Measurements from ENCODE around the gene ACOT11.

ACOT11 gene

DNA sequence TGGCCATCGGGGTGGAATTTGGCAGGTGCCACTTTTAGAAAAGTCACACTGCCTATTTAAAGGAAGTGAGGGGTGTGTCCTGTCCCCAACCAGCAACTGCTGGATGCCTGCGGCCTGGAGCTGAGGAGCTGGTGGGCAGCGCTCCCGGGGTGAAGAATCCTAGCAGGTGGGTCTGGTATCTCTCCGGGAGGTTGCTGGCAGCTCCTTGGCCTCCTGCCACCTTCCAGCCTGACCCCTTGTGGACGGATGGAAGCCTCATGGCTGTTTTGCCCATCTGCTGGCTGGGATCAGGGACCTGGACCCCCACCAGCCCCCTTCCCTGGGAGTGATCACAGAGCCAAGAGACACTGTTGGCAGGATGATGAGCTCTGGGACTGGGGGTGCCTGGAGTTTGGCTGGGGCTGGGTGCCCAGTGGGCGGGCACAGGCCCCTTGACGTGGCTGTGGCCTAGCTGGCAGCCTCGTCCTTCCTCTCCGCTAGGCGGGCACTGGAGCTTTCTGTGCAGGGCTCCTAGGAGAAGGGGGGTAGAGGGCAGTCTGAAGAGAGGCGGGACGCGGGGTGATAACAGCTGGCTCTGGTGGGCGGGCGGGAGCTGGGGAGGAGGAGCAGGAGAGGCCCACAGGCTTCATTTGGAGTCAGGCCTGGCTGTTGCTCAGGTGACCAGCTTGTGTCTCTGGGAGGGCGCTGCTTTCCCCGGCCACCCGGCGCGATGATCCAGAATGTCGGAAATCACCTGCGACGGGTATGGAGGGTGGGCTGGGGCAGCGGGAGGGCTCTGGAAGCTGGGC is at the start of gene ACOT11:
Gene ACOT11 (plus strand): TSS at position 628 of the 788 bp plus-strand sequence. CDS start 82 bp downstream, at position 710.
- no peak for DNase-seq
- H3K4me3 ChIP-seq (ENCODE audit: low read depth, low read length) = no peak within 1 kb of the TSS
- H3K36me3 ChIP-seq (replicated peaks) = no peaks in the 10 kb centered on the region
- TF ChIP-seq, protein P1, sequence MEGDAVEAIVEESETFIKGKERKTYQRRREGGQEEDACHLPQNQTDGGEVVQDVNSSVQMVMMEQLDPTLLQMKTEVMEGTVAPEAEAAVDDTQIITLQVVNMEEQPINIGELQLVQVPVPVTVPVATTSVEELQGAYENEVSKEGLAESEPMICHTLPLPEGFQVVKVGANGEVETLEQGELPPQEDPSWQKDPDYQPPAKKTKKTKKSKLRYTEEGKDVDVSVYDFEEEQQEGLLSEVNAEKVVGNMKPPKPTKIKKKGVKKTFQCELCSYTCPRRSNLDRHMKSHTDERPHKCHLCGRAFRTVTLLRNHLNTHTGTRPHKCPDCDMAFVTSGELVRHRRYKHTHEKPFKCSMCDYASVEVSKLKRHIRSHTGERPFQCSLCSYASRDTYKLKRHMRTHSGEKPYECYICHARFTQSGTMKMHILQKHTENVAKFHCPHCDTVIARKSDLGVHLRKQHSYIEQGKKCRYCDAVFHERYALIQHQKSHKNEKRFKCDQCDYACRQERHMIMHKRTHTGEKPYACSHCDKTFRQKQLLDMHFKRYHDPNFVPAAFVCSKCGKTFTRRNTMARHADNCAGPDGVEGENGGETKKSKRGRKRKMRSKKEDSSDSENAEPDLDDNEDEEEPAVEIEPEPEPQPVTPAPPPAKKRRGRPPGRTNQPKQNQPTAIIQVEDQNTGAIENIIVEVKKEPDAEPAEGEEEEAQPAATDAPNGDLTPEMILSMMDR (IDR thresholded peaks at IDR 0.05; ENCODE audit: low read depth, low read length, missing control alignments) = peak; percentile 56
- no peak within 1 kb of the TSS for H3K27ac ChIP-seq
- in situ Hi-C loops (cut with HindIII; ENCODE audit: low pct_ligation_motif_present, low sequenced_read_pairs) = no loop called here
- no peaks in the 10 kb centered on the region for H3K27me3 ChIP-seq (replicated peaks)

DNA sequence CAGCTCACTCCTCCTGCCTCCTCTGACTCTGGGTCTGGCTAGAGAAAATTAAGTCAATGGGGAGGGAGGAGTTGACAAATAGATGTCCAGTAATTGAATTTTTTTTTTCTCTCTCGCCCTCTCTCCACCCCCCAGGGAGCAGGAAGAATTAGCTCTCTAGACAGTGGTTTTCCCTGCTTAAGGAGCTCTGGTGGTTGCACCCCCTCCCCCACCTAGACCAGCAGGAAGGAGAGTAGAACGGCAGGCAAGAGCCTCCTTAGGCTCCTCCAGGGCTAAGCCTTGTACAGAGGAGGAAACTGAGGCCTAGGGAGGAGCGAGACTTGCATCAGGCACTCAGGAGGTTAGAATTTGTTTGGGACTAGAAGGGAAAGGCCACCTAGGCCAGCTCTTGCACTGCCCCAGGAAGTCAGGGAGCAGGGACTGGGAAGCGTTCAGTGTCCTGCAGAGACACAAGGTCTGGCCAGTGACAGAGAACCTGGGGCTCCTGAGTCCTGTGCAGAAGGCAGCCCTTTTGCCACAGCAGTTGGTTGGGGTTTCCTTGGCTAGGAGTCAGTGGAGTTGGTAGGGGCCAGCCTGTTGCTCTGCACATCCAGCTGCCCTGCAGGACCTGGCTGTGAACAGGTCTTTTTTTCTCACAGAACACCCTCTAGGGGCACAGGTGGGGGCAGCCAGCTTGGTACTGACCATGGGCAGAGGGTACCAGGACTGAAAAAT is 49.5 kb upstream of the ACOT11 start:
- H3K36me3 ChIP-seq (replicated peaks) = no peaks in the 10 kb centered on the region
- DNase-seq = no peak
- H3K4me3 ChIP-seq (ENCODE audit: low read depth, low read length) = no peak overlapping the region
- no peak overlapping the region for H3K27ac ChIP-seq
- peaks cover 21% of the 10 kb centered on the region for H3K27me3 ChIP-seq (replicated peaks)
- in situ Hi-C loops (cut with HindIII; ENCODE audit: low pct_ligation_motif_present, low sequenced_read_pairs) = loop anchor here (25.0 kb wide), 1 partner anchor 211 kb away; no protein-coding TSS in a partner anchor
- TF ChIP-seq, protein P1 (IDR thresholded peaks at IDR 0.05; ENCODE audit: low read depth, low read length, missing control alignments) = peak; percentile 1

DNA sequence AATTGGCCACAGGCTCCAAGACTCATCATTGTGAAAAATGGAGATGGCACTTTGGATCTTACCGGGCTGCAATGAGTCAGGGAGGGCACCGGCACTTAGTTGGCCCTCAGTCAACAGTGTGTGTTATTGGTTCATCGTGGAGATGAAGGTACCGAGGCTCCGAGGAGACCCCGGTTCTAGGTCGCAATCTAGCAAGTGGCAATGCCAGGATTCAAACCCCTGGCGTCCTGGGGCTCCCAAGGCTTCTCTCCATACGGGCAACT is 49.0 kb upstream of the ACOT11 start:
- no peak for DNase-seq
- TF ChIP-seq, protein P1 (IDR thresholded peaks at IDR 0.05; ENCODE audit: low read depth, low read length, missing control alignments) = no peak
- Histone ChIP-seq H3K4me3 (ENCODE audit: low read depth, low read length) (peak overlapping the region; percentile 32), H3K27ac (no peak overlapping the region), H3K36me3 (replicated peaks) (no peaks in the 10 kb centered on the region), H3K27me3 (replicated peaks) (peaks cover 21% of the 10 kb centered on the region)
- in situ Hi-C loops (cut with HindIII; ENCODE audit: low pct_ligation_motif_present, low sequenced_read_pairs) = loop anchor here (25.0 kb wide), 1 partner anchor 212 kb away; no protein-coding TSS in a partner anchor

DNA sequence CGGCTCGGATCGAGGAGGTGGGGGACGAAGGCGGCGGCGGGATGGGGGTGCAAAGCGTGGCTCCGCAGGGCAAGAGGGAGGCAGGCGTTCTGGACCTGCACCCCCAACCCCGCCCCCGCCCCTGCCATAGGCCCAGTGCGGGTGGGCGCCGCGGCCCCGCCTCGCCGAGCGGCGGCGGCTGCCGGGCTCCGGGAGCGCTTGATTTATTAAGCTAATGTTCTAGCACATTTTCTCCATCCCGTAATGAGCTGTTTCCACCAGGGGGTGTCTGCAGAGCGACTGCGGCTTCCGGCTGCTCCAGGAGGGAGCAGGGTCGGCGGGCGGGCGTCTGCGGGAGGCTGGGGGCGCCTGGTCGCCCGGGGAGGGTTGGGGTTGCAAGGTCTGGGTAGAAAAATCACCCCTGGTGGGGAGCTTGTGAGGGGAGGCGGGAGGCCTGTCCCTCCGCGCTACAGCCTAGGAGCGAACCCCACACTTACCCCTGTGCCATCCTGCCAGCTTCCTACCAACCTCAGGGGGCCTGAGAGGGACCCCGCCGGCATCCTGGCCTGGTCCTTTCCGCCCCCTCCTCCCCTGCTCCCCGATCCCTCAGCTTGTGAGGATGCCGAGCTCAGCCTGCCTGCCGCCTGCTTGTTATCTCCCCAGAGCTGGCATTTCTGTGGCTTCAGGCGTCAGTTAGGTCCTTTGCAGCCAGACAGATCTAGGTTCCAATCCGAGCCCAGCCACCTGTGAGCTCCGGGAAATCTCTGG is 48.5 kb upstream of the ACOT11 start:
- TF ChIP-seq, protein P1 (IDR thresholded peaks at IDR 0.05; ENCODE audit: low read depth, low read length, missing control alignments) = peak; percentile 57
- no peaks in the 10 kb centered on the region for H3K36me3 ChIP-seq (replicated peaks)
- peak; percentile 17 for DNase-seq
- H3K27me3 ChIP-seq (replicated peaks) = peaks cover 21% of the 10 kb centered on the region
- H3K27ac ChIP-seq = no peak overlapping the region
- in situ Hi-C loops (cut with HindIII; ENCODE audit: low pct_ligation_motif_present, low sequenced_read_pairs) = loop anchor here (25.0 kb wide), 1 partner anchor 212 kb away; no protein-coding TSS in a partner anchor
- peak overlapping the region; percentile 32 for H3K4me3 ChIP-seq (ENCODE audit: low read depth, low read length)

DNA sequence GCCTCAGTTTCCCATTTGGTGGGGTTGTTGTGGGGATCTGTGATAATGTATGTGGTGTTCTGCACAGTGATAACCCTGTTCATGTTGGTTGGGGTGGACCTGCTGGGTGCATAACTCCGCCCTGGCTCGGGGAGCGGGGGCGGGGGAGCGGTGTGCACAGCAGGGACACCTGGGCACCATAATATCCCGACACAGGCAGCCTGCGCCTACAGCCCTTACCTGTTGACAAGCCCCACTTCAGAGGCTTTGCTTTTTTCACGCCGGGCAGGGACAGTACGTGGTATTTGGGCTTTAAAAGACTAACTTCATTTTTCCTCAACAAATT is 48.0 kb upstream of the ACOT11 start:
- Histone ChIP-seq H3K36me3 (replicated peaks) (no peaks in the 10 kb centered on the region), H3K27ac (no peak overlapping the region), H3K27me3 (replicated peaks) (peaks cover 21% of the 10 kb centered on the region), H3K4me3 (ENCODE audit: low read depth, low read length) (no peak overlapping the region)
- in situ Hi-C loops (cut with HindIII; ENCODE audit: low pct_ligation_motif_present, low sequenced_read_pairs) = no loop called here
- TF ChIP-seq, protein P1 (IDR thresholded peaks at IDR 0.05; ENCODE audit: low read depth, low read length, missing control alignments) = no peak
- no peak for DNase-seq
